ENCODE data around the gene CXXC5. TPM values are rescaled to one million over a fixed set of nuclear protein-coding genes. Genes with fewer than 3 reads are reported as not detected.
A peak's percentile ranks its signal among the peaks of the same experiment; 100 is the strongest.

Gene CXXC5
- total RNA-seq, 1 donor from 2014 or later, result 151 TPM

DNA sequence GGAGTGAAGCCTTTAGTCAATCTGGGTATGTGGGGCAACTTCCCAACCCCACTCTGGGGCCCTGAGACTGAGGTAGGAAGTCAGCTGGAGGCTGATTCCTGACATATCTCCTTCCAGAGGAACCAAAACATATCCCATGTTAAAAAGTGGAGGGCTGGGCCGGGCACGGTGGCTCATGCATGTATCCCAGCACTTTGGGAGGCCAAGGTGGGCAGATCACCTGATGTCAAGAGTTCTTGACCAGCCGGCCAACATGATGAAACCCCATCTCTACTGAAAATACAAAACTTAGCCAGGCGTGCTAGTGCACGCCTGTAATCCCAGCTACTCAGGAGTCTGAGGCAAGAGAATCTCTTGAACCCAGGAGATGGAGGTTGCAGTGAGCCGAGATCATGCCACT lies 44.0 kb downstream of the CXXC5 start:
- no peaks in the 10 kb centered on the region for H3K79me2 ChIP-seq (ENCODE audit: insufficient read depth, low read length)
- Mint-ChIP-seq H3K4me3 (ENCODE audit: unreplicated experiment) (no peak overlapping the region), H3K4me1 (ENCODE audit: low read depth, unreplicated experiment) (peaks cover 67% of the 10 kb centered on the region), H3K9me3 (ENCODE audit: unreplicated experiment) (no peaks in the 10 kb centered on the region), H3K36me3 (ENCODE audit: low read depth, unreplicated experiment) (peaks cover 17% of the 10 kb centered on the region), H3K27me3 (ENCODE audit: low read depth, unreplicated experiment) (no peaks in the 10 kb centered on the region), H3K27ac (ENCODE audit: unreplicated experiment) (peak overlapping the region; percentile 84)
- peaks cover 70% of the 10 kb centered on the region for H3K4me1 ChIP-seq (ENCODE audit: insufficient read depth, low read length)
- no peaks in the 10 kb centered on the region for H3K36me3 ChIP-seq (ENCODE audit: insufficient read depth, low read length)
- no peaks in the 10 kb centered on the region for H3K27me3 ChIP-seq (ENCODE audit: insufficient read depth, low read length)
- TF ChIP-seq, protein P1, sequence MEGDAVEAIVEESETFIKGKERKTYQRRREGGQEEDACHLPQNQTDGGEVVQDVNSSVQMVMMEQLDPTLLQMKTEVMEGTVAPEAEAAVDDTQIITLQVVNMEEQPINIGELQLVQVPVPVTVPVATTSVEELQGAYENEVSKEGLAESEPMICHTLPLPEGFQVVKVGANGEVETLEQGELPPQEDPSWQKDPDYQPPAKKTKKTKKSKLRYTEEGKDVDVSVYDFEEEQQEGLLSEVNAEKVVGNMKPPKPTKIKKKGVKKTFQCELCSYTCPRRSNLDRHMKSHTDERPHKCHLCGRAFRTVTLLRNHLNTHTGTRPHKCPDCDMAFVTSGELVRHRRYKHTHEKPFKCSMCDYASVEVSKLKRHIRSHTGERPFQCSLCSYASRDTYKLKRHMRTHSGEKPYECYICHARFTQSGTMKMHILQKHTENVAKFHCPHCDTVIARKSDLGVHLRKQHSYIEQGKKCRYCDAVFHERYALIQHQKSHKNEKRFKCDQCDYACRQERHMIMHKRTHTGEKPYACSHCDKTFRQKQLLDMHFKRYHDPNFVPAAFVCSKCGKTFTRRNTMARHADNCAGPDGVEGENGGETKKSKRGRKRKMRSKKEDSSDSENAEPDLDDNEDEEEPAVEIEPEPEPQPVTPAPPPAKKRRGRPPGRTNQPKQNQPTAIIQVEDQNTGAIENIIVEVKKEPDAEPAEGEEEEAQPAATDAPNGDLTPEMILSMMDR (IDR thresholded peaks at IDR 0.05; ENCODE audit: insufficient read depth, low read depth, low read length), result no peak
- TF ChIP-seq EZH2 (IDR thresholded peaks at IDR 0.05; ENCODE audit: insufficient read depth, low read length), result no peak
- FAIRE-seq (no peak), DNase-seq (ENCODE audit: low read depth) (no peak)
- H3K4me2 ChIP-seq (ENCODE audit: low read length), result no peak overlapping the region
- H3K27ac ChIP-seq (ENCODE audit: low read depth, low read length), result no peak overlapping the region
- H4K20me1 ChIP-seq (ENCODE audit: insufficient read depth, low read length), result no peaks in the 10 kb centered on the region
- H3K4me3 ChIP-seq (ENCODE audit: insufficient read depth, low read depth, low read length), result no peak overlapping the region
- no peak overlapping the region for H3K9ac ChIP-seq (ENCODE audit: low read length)
- H2AFZ ChIP-seq (ENCODE audit: low read depth, low read length), result no peak overlapping the region
- no peaks in the 10 kb centered on the region for H3K9me3 ChIP-seq (ENCODE audit: insufficient read depth, low read depth, low read length)

DNA sequence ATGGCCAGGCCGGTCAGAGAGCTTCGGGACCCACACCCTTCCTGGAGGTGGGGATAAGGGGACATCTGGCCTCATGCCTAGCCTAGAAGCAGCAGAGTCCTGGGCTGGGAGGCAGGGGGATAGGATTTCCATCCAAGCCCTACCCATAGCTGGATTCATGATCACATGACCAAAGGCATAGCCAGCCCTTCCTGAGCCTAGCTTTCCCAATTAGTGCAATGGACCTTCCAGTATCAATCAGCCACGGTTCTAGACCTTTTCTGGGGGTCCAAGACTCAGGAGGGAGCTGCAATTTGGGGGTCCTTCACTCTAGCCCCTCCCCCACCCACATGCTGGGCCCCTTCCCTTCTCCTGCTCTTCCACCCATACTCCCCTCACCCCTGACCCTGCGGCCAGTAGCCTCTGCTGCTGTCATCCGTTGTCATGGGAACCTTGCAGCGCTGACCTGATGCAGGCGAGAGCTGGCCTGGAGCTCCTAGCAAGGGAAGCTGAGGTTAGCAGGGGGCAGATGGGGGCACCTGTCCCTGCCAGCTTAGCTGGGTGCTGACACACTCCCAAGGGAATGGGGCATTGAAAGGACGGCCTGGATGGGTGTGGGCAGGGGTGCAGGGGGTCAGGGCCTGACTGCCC lies 44.6 kb downstream of the CXXC5 start:
- Histone ChIP-seq H3K27ac (ENCODE audit: low read depth, low read length) (no peak overlapping the region), H4K20me1 (ENCODE audit: insufficient read depth, low read length) (no peaks in the 10 kb centered on the region), H3K9me3 (ENCODE audit: insufficient read depth, low read depth, low read length) (no peaks in the 10 kb centered on the region), H3K4me2 (ENCODE audit: low read length) (no peak overlapping the region), H3K4me1 (ENCODE audit: insufficient read depth, low read length) (peaks cover 73% of the 10 kb centered on the region), H3K4me3 (ENCODE audit: insufficient read depth, low read depth, low read length) (no peak overlapping the region), H3K36me3 (ENCODE audit: insufficient read depth, low read length) (no peaks in the 10 kb centered on the region), H3K9ac (ENCODE audit: low read length) (no peak overlapping the region), H3K79me2 (ENCODE audit: insufficient read depth, low read length) (no peaks in the 10 kb centered on the region), H2AFZ (ENCODE audit: low read depth, low read length) (no peak overlapping the region), H3K27me3 (ENCODE audit: insufficient read depth, low read length) (no peaks in the 10 kb centered on the region)
- no peak for TF ChIP-seq EZH2 (IDR thresholded peaks at IDR 0.05; ENCODE audit: insufficient read depth, low read length)
- TF ChIP-seq, protein P1 (IDR thresholded peaks at IDR 0.05; ENCODE audit: insufficient read depth, low read depth, low read length), result no peak
- Mint-ChIP-seq H3K27ac (ENCODE audit: unreplicated experiment) (peak overlapping the region; percentile 77), H3K27me3 (ENCODE audit: low read depth, unreplicated experiment) (no peaks in the 10 kb centered on the region), H3K9me3 (ENCODE audit: unreplicated experiment) (no peaks in the 10 kb centered on the region), H3K36me3 (ENCODE audit: low read depth, unreplicated experiment) (peaks cover 13% of the 10 kb centered on the region), H3K4me3 (ENCODE audit: unreplicated experiment) (no peak overlapping the region), H3K4me1 (ENCODE audit: low read depth, unreplicated experiment) (peaks cover 63% of the 10 kb centered on the region)
- FAIRE-seq (no peak), DNase-seq (ENCODE audit: low read depth) (no peak)

DNA sequence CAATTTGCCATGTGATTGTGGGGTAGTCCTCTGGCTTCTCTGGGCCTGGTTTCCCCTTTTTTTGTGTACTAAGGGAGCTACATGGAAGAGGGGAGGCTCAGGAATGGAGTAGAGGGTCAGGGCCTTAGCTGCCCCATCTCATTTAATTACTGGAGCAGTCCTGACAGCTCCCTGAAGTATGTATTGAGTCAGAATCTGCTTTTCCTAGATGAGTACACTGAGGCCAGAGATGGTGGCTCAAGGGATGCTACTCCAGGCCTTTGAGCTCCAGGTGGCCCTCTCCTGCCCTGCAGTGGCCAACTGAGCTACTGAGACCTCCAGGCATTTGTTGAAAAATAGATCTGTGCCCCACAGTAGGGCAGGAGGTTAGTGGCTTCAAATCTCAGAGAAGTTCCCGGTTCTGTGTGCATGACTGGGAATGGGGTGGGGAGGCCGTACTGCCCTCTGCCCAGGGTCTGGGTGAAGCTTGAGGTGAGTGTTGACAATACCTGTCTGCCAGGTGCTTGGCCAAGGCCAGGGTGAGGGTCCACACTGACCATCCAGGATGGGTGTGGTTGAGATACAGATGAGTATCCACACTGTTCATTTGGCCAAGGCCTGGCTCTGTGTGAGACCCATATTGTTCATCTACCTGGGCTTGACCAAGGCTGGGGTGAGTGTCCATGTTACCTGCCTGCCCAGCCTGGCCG lies 45.7 kb downstream of the CXXC5 start:
- H2AFZ ChIP-seq (ENCODE audit: low read depth, low read length), result no peak overlapping the region
- TF ChIP-seq, protein P1 (IDR thresholded peaks at IDR 0.05; ENCODE audit: insufficient read depth, low read depth, low read length), result no peak
- TF ChIP-seq EZH2 (IDR thresholded peaks at IDR 0.05; ENCODE audit: insufficient read depth, low read length), result no peak
- no peaks in the 10 kb centered on the region for H3K36me3 ChIP-seq (ENCODE audit: insufficient read depth, low read length)
- Mint-ChIP-seq H3K36me3 (ENCODE audit: low read depth, unreplicated experiment) (peaks cover 11% of the 10 kb centered on the region), H3K9me3 (ENCODE audit: unreplicated experiment) (no peaks in the 10 kb centered on the region), H3K27ac (ENCODE audit: unreplicated experiment) (peak overlapping the region; percentile 99), H3K4me3 (ENCODE audit: unreplicated experiment) (no peak overlapping the region), H3K4me1 (ENCODE audit: low read depth, unreplicated experiment) (peaks cover 70% of the 10 kb centered on the region), H3K27me3 (ENCODE audit: low read depth, unreplicated experiment) (no peaks in the 10 kb centered on the region)
- FAIRE-seq, result no peak
- H3K4me3 ChIP-seq (ENCODE audit: insufficient read depth, low read depth, low read length), result no peak overlapping the region
- no peaks in the 10 kb centered on the region for H3K9me3 ChIP-seq (ENCODE audit: insufficient read depth, low read depth, low read length)
- no peak overlapping the region for H3K4me2 ChIP-seq (ENCODE audit: low read length)
- H4K20me1 ChIP-seq (ENCODE audit: insufficient read depth, low read length), result no peaks in the 10 kb centered on the region
- H3K27ac ChIP-seq (ENCODE audit: low read depth, low read length), result peak overlapping the region; percentile 92
- H3K27me3 ChIP-seq (ENCODE audit: insufficient read depth, low read length), result no peaks in the 10 kb centered on the region
- H3K79me2 ChIP-seq (ENCODE audit: insufficient read depth, low read length), result no peaks in the 10 kb centered on the region
- H3K4me1 ChIP-seq (ENCODE audit: insufficient read depth, low read length), result peaks cover 76% of the 10 kb centered on the region
- peak overlapping the region; percentile 47 for H3K9ac ChIP-seq (ENCODE audit: low read length)
- DNase-seq (ENCODE audit: low read depth), result no peak
